SK-N-SH (cell line): ENCODE measurements around the gene TSPAN4. TPM values are rescaled to one million over a fixed set of nuclear protein-coding genes. Genes with fewer than 3 reads are reported as not detected.

Experiments
- CTCF ChIA-PET: fragments of 300-600, 350-600 bp; formaldehyde crosslinking; extraction: SDS; loops from one replicate; lab custom pipeline; 2021; lab: Yijun Ruan, JAX
- POLR2A ChIA-PET: fragments of 350-600 bp; sonication (Branson Sonifier 250); formaldehyde crosslinking; extraction: SDS; loops from one replicate; lab custom pipeline; 2020; ENCODE audit warnings: antibody characterized with exemption, inconsistent platforms; lab: Yijun Ruan, JAX
- DNase-seq: peaks from one replicate; pipeline ENCODE4 v3.0.0; 2012
- H2AFZ ChIP-seq: fragments of 200-600 bp; sonication (generic); 2 replicates; pipeline ENCODE4 v1.8.1; 2016; ENCODE audit warnings: antibody characterized with exemption, mild to moderate bottlenecking, low read depth
- H3F3A ChIP-seq: fragments of 200-600 bp; sonication (generic); replicated peaks from 2 replicates; pipeline ENCODE3; 2016; ENCODE audit warnings: antibody characterized with exemption, mild to moderate bottlenecking; ENCODE audit not compliant: insufficient read depth
- H3K27ac ChIP-seq, 2 experiments: fragments of 200-500 bp in 1 of 2; fragments of 200-600 bp in 1 of 2; sonication (Bioruptor generic) in 1 of 2; sonication (generic), shearing (Covaris generic) in 1 of 2; 2 replicates each; pipeline versions ENCODE4 v1.5.1 to v1.6.1; 2014 to 2016; ENCODE audit warnings: low read depth in 2 of 2, inconsistent platforms in 1 of 2, low read length in 1 of 2, mild to moderate bottlenecking in 1 of 2, mixed read lengths in 1 of 2
- H3K27me3 ChIP-seq: fragments of 200-600 bp; sonication (generic), shearing (Covaris generic); 2 replicates; pipeline ENCODE4 v1.6.1; 2016; ENCODE audit warnings: mixed run types; ENCODE audit not compliant: insufficient read depth
- H3K36me3 ChIP-seq, 2 experiments: fragments of 200-500 bp in 1 of 2; fragments of 200-600 bp in 1 of 2; sonication (Bioruptor generic) in 1 of 2; sonication (generic) in 1 of 2; replicated peaks in 1 of 2; 2 replicates each; pipeline versions ENCODE3 to v1.5.1; 2014 to 2016; ENCODE audit warnings: low read length in 1 of 2, mild to moderate bottlenecking in 1 of 2; ENCODE audit not compliant: insufficient read depth in 2 of 2, control insufficient read depth in 1 of 2
- H3K4me1 ChIP-seq, 2 experiments: fragments of 200-500 bp in 1 of 2; fragments of 200-600 bp in 1 of 2; sonication (Bioruptor generic) in 1 of 2; sonication (generic), shearing (Covaris generic) in 1 of 2; 2 replicates each; pipeline versions ENCODE4 v1.5.1 to v1.6.1; 2014 to 2016; ENCODE audit warnings: low read depth in 1 of 2, low read length in 1 of 2, mixed run types in 1 of 2; ENCODE audit not compliant: insufficient read depth in 2 of 2, control insufficient read depth in 1 of 2
- H3K4me2 ChIP-seq: fragments of 200-600 bp; sonication (generic), shearing (Covaris generic); 2 replicates; pipeline ENCODE4 v1.6.1; 2017; ENCODE audit warnings: mixed run types
- H3K4me3 ChIP-seq, 2 experiments: fragments of 200-500 bp in 1 of 2; fragments of 200-600 bp in 1 of 2; sonication (Bioruptor generic) in 1 of 2; sonication (generic), shearing (Covaris generic) in 1 of 2; 2 replicates each; pipeline versions ENCODE4 v1.5.1 to v1.8.1; 2014 to 2016; ENCODE audit warnings: low read depth in 2 of 2, inconsistent platforms in 1 of 2, low read length in 1 of 2, mild to moderate bottlenecking in 1 of 2, mixed read lengths in 1 of 2, moderate library complexity in 1 of 2
- H3K79me2 ChIP-seq: fragments of 200-600 bp; sonication (generic); 2 replicates; pipeline ENCODE4 v1.8.1; 2017; ENCODE audit warnings: mild to moderate bottlenecking; ENCODE audit not compliant: insufficient read depth
- H3K9ac ChIP-seq: fragments of 200-600 bp; sonication (generic); 2 replicates; pipeline ENCODE4 v1.6.1; 2017; ENCODE audit warnings: mixed run types
- H3K9me2 ChIP-seq: fragments of 200-600 bp; sonication (generic); 2 replicates; pipeline ENCODE4 v1.6.1; 2017; ENCODE audit warnings: mixed run types
- H3K9me3 ChIP-seq: fragments of 200-600 bp; sonication (generic); 2 replicates; pipeline ENCODE4 v1.6.1; 2017; ENCODE audit warnings: mixed run types, mild to moderate bottlenecking, moderate library complexity
- H4K20me1 ChIP-seq: fragments of 200-600 bp; sonication (generic); 2 replicates; pipeline ENCODE4 v1.6.1; 2017; ENCODE audit warnings: mild to moderate bottlenecking, mixed run types; ENCODE audit not compliant: insufficient read depth
- CHD2 ChIP-seq: fragments of 150-350 bp; IDR thresholded peaks from 2 replicates; pipeline ENCODE4 v1.6.1; 2018; ENCODE audit warnings: low read length; ENCODE audit not compliant: partially characterized antibody
- ELF1 ChIP-seq: IDR thresholded peaks from 2 replicates; pipeline ENCODE4 v1.4.0; 2012
- EP300 ChIP-seq, 2 experiments: IDR thresholded peaks; 2 replicates each; pipeline versions ENCODE4 v1.4.0 to v1.6.1; 2012; ENCODE audit warnings: borderline replicate concordance in 1 of 2, low read depth in 1 of 2, low read length in 1 of 2
- FOSL2 ChIP-seq: IDR thresholded peaks from 2 replicates; pipeline ENCODE4 v1.4.0; 2012; ENCODE audit warnings: low read depth, mild to moderate bottlenecking, moderate library complexity, borderline replicate concordance
- GABPA ChIP-seq: IDR thresholded peaks from 2 replicates; pipeline ENCODE4 v1.4.0; 2012; ENCODE audit warnings: low read depth, mild to moderate bottlenecking
- JUND ChIP-seq: IDR thresholded peaks from 2 replicates; pipeline ENCODE4 v1.4.0; 2012
- MEF2A ChIP-seq: IDR thresholded peaks from 2 replicates; pipeline ENCODE4 v1.4.0; 2012; ENCODE audit warnings: low read depth, borderline replicate concordance
- NFIC ChIP-seq: IDR thresholded peaks from 2 replicates; pipeline ENCODE4 v1.4.0; 2012; ENCODE audit warnings: borderline replicate concordance
- POLR2AphosphoS5 ChIP-seq: IDR thresholded peaks from 2 replicates; pipeline ENCODE4 v1.6.1; 2012; ENCODE audit warnings: low read depth, low read length
- RCOR1 ChIP-seq: fragments of 150-350 bp; IDR thresholded peaks from 2 replicates; pipeline ENCODE4 v1.6.1; 2017; ENCODE audit warnings: antibody characterized with exemption, low read length
- RFX5 ChIP-seq: IDR thresholded peaks from 2 replicates; pipeline ENCODE4 v1.6.1; 2012; ENCODE audit warnings: mild to moderate bottlenecking, improper control_type of control experiment, low read length
- RXRA ChIP-seq: IDR thresholded peaks from 2 replicates; pipeline ENCODE4 v1.4.0; 2012; ENCODE audit warnings: low read depth, mild to moderate bottlenecking, borderline replicate concordance
- SIN3A ChIP-seq: IDR thresholded peaks from 2 replicates; pipeline ENCODE4 v1.6.1; 2012; ENCODE audit warnings: low read depth, mild to moderate bottlenecking, low read length, moderate library complexity, borderline replicate concordance
- SMC3 ChIP-seq: IDR thresholded peaks from 2 replicates; pipeline ENCODE4 v1.6.1; 2012; ENCODE audit warnings: low read depth, low read length, improper control_type of control experiment
- TAF1 ChIP-seq: IDR thresholded peaks from 2 replicates; pipeline ENCODE4 v1.6.1; 2012; ENCODE audit warnings: low read depth, mild to moderate bottlenecking, low read length, moderate library complexity, borderline replicate concordance
- TCF12 ChIP-seq: IDR thresholded peaks from 2 replicates; pipeline ENCODE4 v1.4.0; 2012
- YY1 ChIP-seq: IDR thresholded peaks from 2 replicates; pipeline ENCODE4 v1.4.0; 2012; ENCODE audit warnings: low read depth, mild to moderate bottlenecking
- WGBS: methylation state at CpG from one replicate; pipeline ENCODE4 v1.1.6; 2017; ENCODE audit warnings: low lambda C conversion rate; 5-methylcytosine and 5-hydroxymethylcytosine counted together
- polyA plus RNA-seq, 3 experiments: library from polyadenylated mRNA; depleted of rRNA; stranded (reverse); fragments of >200 nt; gene quantifications; 2 replicates each; pipeline ENCODE4 v1.2.3, GENCODE V29; 2012
- TF ChIP-seq, protein P1 (sequence below): IDR thresholded peaks from 2 replicates; pipeline ENCODE4 v1.4.0; 2012; ENCODE audit warnings: low read depth, borderline replicate concordance
- TF ChIP-seq, protein P2 (sequence below): fragments of 200-600 bp; sonication (generic); IDR thresholded peaks from 2 replicates; pipeline ENCODE4 v1.6.1; 2017; ENCODE audit warnings: antibody characterized with exemption, mild to moderate bottlenecking, moderate library complexity
- TF ChIP-seq, protein P3 (sequence below): IDR thresholded peaks from 2 replicates; pipeline ENCODE4 v1.4.0; 2012; ENCODE audit warnings: low read depth

Gene TSPAN4
- polyA plus RNA-seq, 1 of the 3 experiments (the other 2 are of a cell fraction): 226 TPM

DNA sequence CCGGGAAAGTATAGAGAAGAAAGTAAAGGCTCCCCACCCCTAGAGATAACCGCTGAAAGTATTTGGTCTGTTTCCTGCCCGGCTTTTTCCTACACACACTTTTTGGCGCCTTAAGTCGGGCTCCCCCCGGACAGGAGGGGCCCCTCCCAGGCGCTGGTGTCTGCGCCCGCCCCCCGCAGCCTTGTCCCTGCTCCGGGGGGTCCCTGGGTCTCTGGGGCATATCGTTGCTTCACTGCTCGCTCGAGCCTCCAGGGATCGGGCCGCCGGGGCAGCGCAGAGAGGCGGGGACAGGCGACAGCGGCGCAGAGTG lies 15.9 kb upstream of the TSPAN4 start (continued):
- no peak for TF ChIP-seq POLR2AphosphoS5
- TF ChIP-seq GABPA: no peak
- no peak for TF ChIP-seq MEF2A
- no peak for TF ChIP-seq ELF1
- TF ChIP-seq SMC3: no peak
- TF ChIP-seq, all 33 proteins: peak for 0

DNA sequence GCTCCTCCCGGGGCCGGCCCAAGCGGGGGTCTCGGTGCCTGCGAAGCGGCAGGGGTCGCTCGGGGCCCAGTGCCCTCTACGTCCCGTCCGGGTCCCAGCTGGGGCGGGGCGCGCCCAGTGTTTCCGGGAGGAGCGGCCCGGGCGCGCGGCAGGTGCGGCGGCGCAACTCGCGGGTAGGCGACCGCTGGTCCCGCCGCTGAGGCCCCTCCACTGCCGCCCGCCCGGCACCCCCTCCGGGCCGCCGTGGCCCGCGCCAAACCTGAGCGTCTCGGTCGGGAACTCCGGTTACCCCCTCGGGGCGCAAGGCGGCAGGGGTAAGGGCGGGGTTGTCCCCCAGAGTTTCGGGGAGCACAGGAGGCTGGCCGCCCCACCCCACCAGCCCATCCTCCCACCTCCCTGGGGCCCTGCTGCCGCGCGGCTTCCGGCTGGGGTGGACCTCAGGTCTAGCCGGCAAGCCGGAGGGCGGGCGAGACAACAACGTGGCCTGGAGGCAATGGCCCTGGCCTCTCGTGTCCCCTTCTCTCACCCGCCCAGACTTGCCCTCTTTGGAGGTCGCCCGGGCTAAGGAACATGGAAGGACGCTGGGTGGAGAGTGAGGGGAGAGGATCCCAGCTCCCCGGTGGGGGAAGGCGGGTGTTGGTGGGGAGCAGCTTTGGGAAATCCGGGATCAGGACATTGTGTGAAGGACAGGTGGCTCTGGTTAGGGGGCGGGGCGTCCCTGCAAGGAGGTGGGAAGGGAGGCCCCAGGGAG lies 15.3 kb upstream of the TSPAN4 start:
- peaks cover 17% of the 10 kb centered on the region for H3K79me2 ChIP-seq
- WGBS: 66% methylated on average over 16 of the region's 66 CpGs
- TF ChIP-seq JUND: no peak
- peak; percentile 56 for DNase-seq
- H3K4me1 ChIP-seq: peaks cover 11 to 21% of the 10 kb centered on the region in 2 experiments; a peak in 2 of 4 replicates
- H3F3A ChIP-seq: peaks cover 2% of the 10 kb centered on the region
- H3K4me2 ChIP-seq: 0 out of 2 replicates have a peak overlapping the region, but pooled peaks have one; percentile 37
- H3K9me2 ChIP-seq: no peaks in the 10 kb centered on the region
- no peak overlapping the region for H3K9ac ChIP-seq
- no peaks in the 10 kb centered on the region for H3K27me3 ChIP-seq
- H3K27ac ChIP-seq: no peak overlapping the region
- no peak overlapping the region for H2AFZ ChIP-seq
- ChIA-PET POLR2A (interaction anchor here (2.4 kb wide), 1 partner anchor 8 kb away, joined by 16 read pairs; the partner anchor contains the start of gene PNPLA2), CTCF (interaction anchor here (0.6 to 1.9 kb wide), 4 partner anchors 8 to 185 kb away, joined by 3 to 6 read pairs (median 3); partner anchors contain the start of gene PNPLA2)
- peaks cover 11% of the 10 kb centered on the region for H4K20me1 ChIP-seq
- H3K4me3 ChIP-seq: peak overlapping the region in 1 of 2 experiments; percentile 25; a peak in 1 of 4 replicates
- peaks cover 0 to 20% of the 10 kb centered on the region in 2 experiments for H3K36me3 ChIP-seq
- H3K9me3 ChIP-seq: no peaks in the 10 kb centered on the region

DNA sequence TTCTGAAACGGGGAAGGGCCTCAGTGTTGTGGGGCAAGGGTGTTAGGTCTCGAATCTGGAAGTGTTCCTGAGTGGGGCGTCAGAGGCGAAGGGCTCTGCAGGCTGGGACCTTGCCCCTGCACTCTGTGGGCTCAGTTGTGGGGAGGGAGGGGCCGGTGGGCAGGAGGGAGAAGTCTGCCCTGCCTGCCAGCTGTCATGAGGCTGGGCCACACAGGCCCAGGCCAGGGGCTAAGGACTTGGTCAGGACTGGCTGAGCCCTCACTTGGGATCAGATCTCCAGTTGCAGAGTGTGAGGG lies 14.8 kb upstream of the TSPAN4 start, which contains the start of gene CRACR2B:
CRACR2B (plus strand) TSS at position 23 of the 296 bp plus-strand sequence. CDS start 689 bp downstream, outside the sequence.
- H3K27ac ChIP-seq: no peak within 1 kb of the TSS
- peak within 1 kb of the TSS in 1 of 2 experiments; percentile 25; a peak in 1 of 4 replicates for H3K4me3 ChIP-seq
- peaks cover 7% of the 10 kb centered on the region for H4K20me1 ChIP-seq
- no peaks in the 10 kb centered on the region for H3K27me3 ChIP-seq
- 0 out of 2 replicates have a peak within 1 kb of the TSS, but pooled peaks have one; percentile 37 for H3K4me2 ChIP-seq
- H3F3A ChIP-seq: no peaks in the 10 kb centered on the region
- no peak within 1 kb of the TSS for H2AFZ ChIP-seq
- no peaks in the 10 kb centered on the region for H3K9me2 ChIP-seq
- DNase-seq: no peak
- POLR2A ChIA-PET: interaction anchor here (2.4 kb wide), 1 partner anchor 9 kb away, joined by 16 read pairs; the partner anchor contains the start of gene PNPLA2
- no peaks in the 10 kb centered on the region for H3K9me3 ChIP-seq
- H3K9ac ChIP-seq: no peak within 1 kb of the TSS
- H3K4me1 ChIP-seq: peaks cover 11 to 23% of the 10 kb centered on the region in 2 experiments; a peak in 2 of 4 replicates
- CTCF ChIA-PET: interaction anchor here (0.6 to 1.9 kb wide), 3 partner anchors 9 to 184 kb away, joined by 3 to 6 read pairs (median 3); partner anchors contain the start of gene PNPLA2
- WGBS: 97% methylated on average over 5 of the region's 5 CpGs
- TF ChIP-seq RFX5: no peak
- TF ChIP-seq ELF1: no peak
- no peak for TF ChIP-seq CHD2
- TF ChIP-seq, protein P1, sequence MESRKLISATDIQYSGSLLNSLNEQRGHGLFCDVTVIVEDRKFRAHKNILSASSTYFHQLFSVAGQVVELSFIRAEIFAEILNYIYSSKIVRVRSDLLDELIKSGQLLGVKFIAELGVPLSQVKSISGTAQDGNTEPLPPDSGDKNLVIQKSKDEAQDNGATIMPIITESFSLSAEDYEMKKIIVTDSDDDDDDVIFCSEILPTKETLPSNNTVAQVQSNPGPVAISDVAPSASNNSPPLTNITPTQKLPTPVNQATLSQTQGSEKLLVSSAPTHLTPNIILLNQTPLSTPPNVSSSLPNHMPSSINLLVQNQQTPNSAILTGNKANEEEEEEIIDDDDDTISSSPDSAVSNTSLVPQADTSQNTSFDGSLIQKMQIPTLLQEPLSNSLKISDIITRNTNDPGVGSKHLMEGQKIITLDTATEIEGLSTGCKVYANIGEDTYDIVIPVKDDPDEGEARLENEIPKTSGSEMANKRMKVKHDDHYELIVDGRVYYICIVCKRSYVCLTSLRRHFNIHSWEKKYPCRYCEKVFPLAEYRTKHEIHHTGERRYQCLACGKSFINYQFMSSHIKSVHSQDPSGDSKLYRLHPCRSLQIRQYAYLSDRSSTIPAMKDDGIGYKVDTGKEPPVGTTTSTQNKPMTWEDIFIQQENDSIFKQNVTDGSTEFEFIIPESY: no peak
- no peak for TF ChIP-seq JUND
- TF ChIP-seq SIN3A: no peak
- TF ChIP-seq, protein P2, sequence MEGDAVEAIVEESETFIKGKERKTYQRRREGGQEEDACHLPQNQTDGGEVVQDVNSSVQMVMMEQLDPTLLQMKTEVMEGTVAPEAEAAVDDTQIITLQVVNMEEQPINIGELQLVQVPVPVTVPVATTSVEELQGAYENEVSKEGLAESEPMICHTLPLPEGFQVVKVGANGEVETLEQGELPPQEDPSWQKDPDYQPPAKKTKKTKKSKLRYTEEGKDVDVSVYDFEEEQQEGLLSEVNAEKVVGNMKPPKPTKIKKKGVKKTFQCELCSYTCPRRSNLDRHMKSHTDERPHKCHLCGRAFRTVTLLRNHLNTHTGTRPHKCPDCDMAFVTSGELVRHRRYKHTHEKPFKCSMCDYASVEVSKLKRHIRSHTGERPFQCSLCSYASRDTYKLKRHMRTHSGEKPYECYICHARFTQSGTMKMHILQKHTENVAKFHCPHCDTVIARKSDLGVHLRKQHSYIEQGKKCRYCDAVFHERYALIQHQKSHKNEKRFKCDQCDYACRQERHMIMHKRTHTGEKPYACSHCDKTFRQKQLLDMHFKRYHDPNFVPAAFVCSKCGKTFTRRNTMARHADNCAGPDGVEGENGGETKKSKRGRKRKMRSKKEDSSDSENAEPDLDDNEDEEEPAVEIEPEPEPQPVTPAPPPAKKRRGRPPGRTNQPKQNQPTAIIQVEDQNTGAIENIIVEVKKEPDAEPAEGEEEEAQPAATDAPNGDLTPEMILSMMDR: no peak
- TF ChIP-seq FOSL2: no peak
- TF ChIP-seq NFIC: no peak
- TF ChIP-seq RXRA: no peak
- no peak for TF ChIP-seq TCF12
- no peak for TF ChIP-seq YY1
- TF ChIP-seq, protein P3, sequence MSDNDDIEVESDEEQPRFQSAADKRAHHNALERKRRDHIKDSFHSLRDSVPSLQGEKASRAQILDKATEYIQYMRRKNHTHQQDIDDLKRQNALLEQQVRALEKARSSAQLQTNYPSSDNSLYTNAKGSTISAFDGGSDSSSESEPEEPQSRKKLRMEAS: no peak
- no peak for TF ChIP-seq TAF1
- no peak for TF ChIP-seq EP300 (IDR thresholded peaks at IDR 0.05; ENCODE audit: borderline replicate concordance in 1 of 2, low read depth in 1 of 2, low read length in 1 of 2)
- TF ChIP-seq MEF2A: no peak
- TF ChIP-seq RCOR1: no peak
- TF ChIP-seq, all 33 proteins: peak for 0
- peaks cover 19% of the 10 kb centered on the region for H3K79me2 ChIP-seq
- peaks cover 0 to 19% of the 10 kb centered on the region in 2 experiments for H3K36me3 ChIP-seq
